CD14-positive monocyte (primary cell): ENCODE measurements around the gene ETS1. TPM values are rescaled to one million over a fixed set of nuclear protein-coding genes. Genes with fewer than 3 reads are reported as not detected.

Experiments
- DNase-seq, 3 donors: peaks; one replicate each; pipeline ENCODE4 v3.0.0-alpha.2; 2011 to 2022
- H2AFZ ChIP-seq: 2 replicates; pipeline ENCODE4 v1.6.0; 2012; ENCODE audit warnings: mild to moderate bottlenecking, low read depth, low read length, inconsistent platforms; ENCODE audit not compliant: insufficient read depth, poor library complexity, severe bottlenecking
- H3K27ac ChIP-seq, 2 donors: 1 replicate in 1 of 2; 2 replicates in 1 of 2; pipeline ENCODE4 v1.5.1; 2012 to 2013; ENCODE audit warnings: low read length in 2 of 2, control low read depth in 1 of 2, inconsistent platforms in 1 of 2, low read depth in 1 of 2, mild to moderate bottlenecking in 1 of 2
- H3K27me3 ChIP-seq, 2 donors: one replicate each; pipeline versions ENCODE4 v1.6.0 to v1.6.1; 2011 to 2013; ENCODE audit warnings: low read length in 2 of 2; ENCODE audit not compliant: control insufficient read depth in 2 of 2, insufficient read depth in 2 of 2
- H3K36me3 ChIP-seq, 2 donors: replicated peaks in 1 of 2; 1 replicate in 1 of 2; 2 replicates in 1 of 2; pipeline versions ENCODE4 v1.5.1 to v1.6.1; 2012 to 2013; ENCODE audit warnings: low read length in 2 of 2, control low read depth in 1 of 2, inconsistent platforms in 1 of 2, mild to moderate bottlenecking in 1 of 2; ENCODE audit not compliant: insufficient read depth in 2 of 2, control insufficient read depth in 1 of 2
- H3K4me1 ChIP-seq, 2 donors: 1 replicate in 1 of 2; 2 replicates in 1 of 2; pipeline versions ENCODE4 v1.5.1 to v1.6.1; 2012 to 2013; ENCODE audit warnings: low read length in 2 of 2, control low read depth in 1 of 2, inconsistent platforms in 1 of 2, mild to moderate bottlenecking in 1 of 2, moderate library complexity in 1 of 2; ENCODE audit not compliant: insufficient read depth in 2 of 2, control insufficient read depth in 1 of 2
- H3K4me2 ChIP-seq: replicated peaks from 2 replicates; pipeline ENCODE3; 2012; ENCODE audit warnings: low read length, moderate library complexity, mild to moderate bottlenecking; ENCODE audit not compliant: poor library complexity, severe bottlenecking; ENCODE audit errors: extremely low read depth
- H3K4me3 ChIP-seq, 3 experiments: fragments of 200-600 bp in 1 of 3; sonication (generic) in 1 of 3; replicated peaks in 1 of 3; 1 replicate in 2 of 3; 2 replicates in 1 of 3; pipeline ENCODE4 v1.5.1; 2011 to 2013; ENCODE audit warnings: low read length in 3 of 3, mild to moderate bottlenecking in 3 of 3, control low read depth in 2 of 3, low read depth in 2 of 3, inconsistent platforms in 1 of 3, moderate library complexity in 1 of 3
- H3K79me2 ChIP-seq: 2 replicates; pipeline ENCODE4 v1.6.0; 2012; ENCODE audit warnings: mild to moderate bottlenecking, control low read depth, inconsistent platforms, low read length, moderate library complexity; ENCODE audit not compliant: insufficient read depth
- H3K9ac ChIP-seq: 2 replicates; pipeline ENCODE4 v1.6.0; 2017; ENCODE audit warnings: low read length, mild to moderate bottlenecking; ENCODE audit not compliant: insufficient read depth, poor library complexity, severe bottlenecking
- H3K9me3 ChIP-seq, 2 donors: replicated peaks in 1 of 2; 1 replicate in 1 of 2; 2 replicates in 1 of 2; pipeline versions ENCODE4 v1.5.1 to v1.6.1; 2012 to 2013; ENCODE audit warnings: low read length in 2 of 2, control low read depth in 1 of 2; ENCODE audit not compliant: control insufficient read depth in 1 of 2, insufficient read depth in 1 of 2
- H4K20me1 ChIP-seq: 2 replicates; pipeline ENCODE4 v1.6.0; 2012; ENCODE audit warnings: mild to moderate bottlenecking, low read length, control low read depth, moderate library complexity; ENCODE audit not compliant: insufficient read depth
- H3K27ac Mint-ChIP-seq, 7 donors: one replicate each; pipeline ENCODE4 v1.8.0; 2020; ENCODE audit warnings: mild to moderate bottlenecking in 7 of 7, mixed read lengths in 7 of 7, moderate library complexity in 6 of 7, inconsistent platforms in 2 of 7
- H3K27me3 Mint-ChIP-seq, 3 donors: one replicate each; pipeline ENCODE4 v1.8.0; 2021 to 2022; ENCODE audit warnings: low read depth in 3 of 3, mild to moderate bottlenecking in 3 of 3, mixed read lengths in 3 of 3, moderate library complexity in 3 of 3, inconsistent platforms in 1 of 3
- H3K36me3 Mint-ChIP-seq, 2 donors: one replicate each; pipeline ENCODE4 v1.8.0; 2020; ENCODE audit warnings: mixed read lengths in 2 of 2, inconsistent platforms in 1 of 2, mild to moderate bottlenecking in 1 of 2
- H3K4me1 Mint-ChIP-seq: one replicate; pipeline ENCODE4 v1.8.0; 2020; ENCODE audit warnings: mild to moderate bottlenecking, mixed read lengths
- H3K4me3 Mint-ChIP-seq, 2 donors: one replicate each; pipeline ENCODE4 v1.8.0; 2020; ENCODE audit warnings: mild to moderate bottlenecking in 2 of 2, mixed read lengths in 2 of 2, moderate library complexity in 1 of 2
- H3K9me3 Mint-ChIP-seq, 7 donors: one replicate each; pipeline ENCODE4 v1.8.0; 2020 to 2022; ENCODE audit warnings: mixed read lengths in 7 of 7, mild to moderate bottlenecking in 6 of 7, moderate library complexity in 6 of 7, inconsistent platforms in 2 of 7
- CTCF ChIP-seq: fragments of 200-600 bp; IDR thresholded peaks from one replicate; pipeline ENCODE4 v1.8.0; 2022; ENCODE audit warnings: antibody characterized with exemption, mild to moderate bottlenecking
- WGBS: methylation state at CpG from one replicate; pipeline ENCODE4 v1.1.5; 2013; ENCODE audit warnings: missing lambda C conversion rate; ENCODE audit not compliant: insufficient coverage; 5-methylcytosine and 5-hydroxymethylcytosine counted together
- intact Hi-C, 2 donors: fragments of 100-400 bp; cut with micrococcal nuclease; formaldehyde crosslinking; loops; one replicate each; pipeline versions ENCODE4 v1.15.0 to v1.15.1; 2023
- polyA plus RNA-seq, 3 donors: library from polyadenylated mRNA; depleted of rRNA in 1 of 3; unstranded in 2 of 3; stranded (reverse) in 1 of 3; fragments of 300-500 nt in 2 of 3; fragments of >200 nt in 1 of 3; fragmentation: Illumina TruSeq in 2 of 3; gene quantifications; 1 replicate in 2 of 3; 2 replicates in 1 of 3; pipeline ENCODE4 v1.2.3, GENCODE V29; 2012 to 2021

The ETS1 gene
- polyA plus RNA-seq, 3 donors: 0.67 to 1.6 (median 1.6) TPM

DNA sequence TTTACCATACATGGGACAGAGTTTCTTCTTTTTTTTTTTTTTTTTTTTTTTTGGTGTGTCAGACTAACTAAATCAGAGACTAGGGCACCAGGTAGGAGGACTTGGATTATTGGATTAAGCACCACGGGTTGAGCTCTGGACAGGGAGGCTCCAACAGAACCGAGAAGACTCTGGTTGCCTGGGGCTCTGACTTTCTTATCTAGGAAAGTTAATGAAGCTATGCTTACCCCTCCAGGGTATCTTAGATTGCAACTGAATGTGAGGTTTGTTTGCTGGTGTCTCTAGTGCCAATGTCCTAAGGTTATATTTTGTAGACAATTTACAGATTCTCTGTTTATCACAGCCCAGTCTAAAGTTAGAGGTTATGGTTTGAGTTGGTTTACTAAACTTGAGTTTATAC lies 18.1 kb downstream of the ETS1 start:
- Mint-ChIP-seq H3K36me3 (no peaks in the 10 kb centered on the region), H3K4me1 (peaks cover 42% of the 10 kb centered on the region), H3K9me3 (no peaks in the 10 kb centered on the region), H3K27ac (no peak overlapping the region), H3K27me3 (peaks cover 0 to 4% (median 1%) of the 10 kb centered on the region in 3 donors), H3K4me3 (no peak overlapping the region)
- Histone ChIP-seq H3K4me2 (no peak overlapping the region), H3K36me3 (no peaks in the 10 kb centered on the region), H3K4me3 (no peak overlapping the region), H3K27me3 (no peaks in the 10 kb centered on the region), H4K20me1 (no peaks in the 10 kb centered on the region), H3K4me1 (peaks cover 37 to 41% of the 10 kb centered on the region in 2 donors), H3K79me2 (no peaks in the 10 kb centered on the region), H2AFZ (no peak overlapping the region), H3K27ac (no peak overlapping the region), H3K9ac (no peak overlapping the region), H3K9me3 (no peaks in the 10 kb centered on the region)
- intact Hi-C loops: no loop called here
- DNase-seq: no peak
- WGBS: no CpG with 5 or more reads among the region's 2 CpGs
- no peak for TF ChIP-seq CTCF

GRCh38 chr11:128568166-128568778 lies 19.1 kb downstream of the ETS1 start:
- H3K27me3 Mint-ChIP-seq: peaks cover 0 to 7% (median 6%) of the 10 kb centered on the region in 3 donors
- no peak overlapping the region for H2AFZ ChIP-seq
- H3K36me3 Mint-ChIP-seq: no peaks in the 10 kb centered on the region
- no peaks in the 10 kb centered on the region for H4K20me1 ChIP-seq
- peaks cover 53% of the 10 kb centered on the region for H3K4me1 Mint-ChIP-seq
- peak overlapping the region in 4 of 7 donors; percentile 10 to 46 (median 18) for H3K27ac Mint-ChIP-seq
- H3K4me3 ChIP-seq: no peak overlapping the region
- no peaks in the 10 kb centered on the region for H3K36me3 ChIP-seq
- no peaks in the 10 kb centered on the region for H3K27me3 ChIP-seq
- no peaks in the 10 kb centered on the region for H3K9me3 ChIP-seq
- no peak overlapping the region for H3K9ac ChIP-seq
- no peak overlapping the region for H3K27ac ChIP-seq
- H3K4me3 Mint-ChIP-seq: no peak overlapping the region
- 70% methylated on average over 8 of the region's 11 CpGs for WGBS
- intact Hi-C loops: no loop called here
- H3K9me3 Mint-ChIP-seq: no peaks in the 10 kb centered on the region
- DNase-seq: peak in 1 of 3 donors; percentile 78
- peaks cover 47 to 51% of the 10 kb centered on the region in 2 donors for H3K4me1 ChIP-seq
- H3K79me2 ChIP-seq: no peaks in the 10 kb centered on the region
- TF ChIP-seq CTCF: no peak
- H3K4me2 ChIP-seq: no peak overlapping the region
